Right cardiac atrium (tissue), 5 donors: ENCODE measurements around the gene BBS7. TPM values are rescaled to one million over a fixed set of nuclear protein-coding genes. Genes with fewer than 3 reads are reported as not detected.
A peak's percentile ranks its signal among the peaks of the same experiment; 100 is the strongest.

Source experiments
- ATAC-seq, 2 donors: fragments of 200-7000 bp; cut with Tn5 transposase; one replicate each; pipeline versions ENCODE4 v1.8.0 to v1.9.1; 2020; ENCODE audit warnings: moderate library complexity in 2 of 2, mild to moderate bottlenecking in 1 of 2
- DNase-seq, 3 donors: peaks; one replicate each; pipeline ENCODE4 v3.0.0-alpha.2; 2020
- H3K27ac ChIP-seq: one replicate; pipeline ENCODE4 v1.5.1; 2013; ENCODE audit warnings: mild to moderate bottlenecking, low read length, control low read depth, moderate library complexity
- H3K27me3 ChIP-seq: one replicate; pipeline ENCODE4 v1.6.1; 2013; ENCODE audit not compliant: control insufficient read depth, insufficient read depth
- H3K4me1 ChIP-seq: one replicate; pipeline ENCODE4 v1.6.1; 2013; ENCODE audit warnings: low read length; ENCODE audit not compliant: control insufficient read depth, insufficient read depth
- H3K4me3 ChIP-seq: one replicate; pipeline ENCODE4 v1.5.1; 2013; ENCODE audit warnings: low read length, control low read depth
- H3K9me3 ChIP-seq: one replicate; pipeline ENCODE4 v1.6.1; 2013; ENCODE audit warnings: low read length; ENCODE audit not compliant: control insufficient read depth
- WGBS: extraction: QIAGEN DNeasy Blood & Tissue Kit; methylation state at CpG from one replicate; pipeline ENCODE4 v1.1.7; 2013; 5-methylcytosine and 5-hydroxymethylcytosine counted together
- intact Hi-C, 4 donors: fragments of 100-400 bp; cut with DNase I; formaldehyde crosslinking; loops; one replicate each; pipeline versions ENCODE4 v1.11.0 to v1.14.0; 2022 to 2023
- long read RNA-seq, 4 donors: library from polyadenylated mRNA; unstranded; transcript quantifications; one replicate each; pipeline ENCODE4 v2.0.0, GENCODE V29; 2020 to 2021
- polyA plus RNA-seq: library from polyadenylated mRNA; stranded (reverse); fragments of 200-250 nt; gene quantifications from one replicate; pipeline ENCODE4 v1.2.3, GENCODE V29; 2013
- total RNA-seq, 4 donors: library from RNA; stranded (reverse); fragmentation: NEBNext Ultra II Directional; extraction: Animal tissue kit (Norgen Biotek cat#: 25700); gene quantifications; one replicate each; pipeline ENCODE4 v1.2.1, GENCODE V29; 2021
- donor health status: healthy with polysubstance abuse.
- donor health status: DM: no; HTN: yes; CAD: no.
- donor health status: DM: no; HTN: no; CAD: no.
- donor health status: DM: no; HTN: yes; CAD: no; lungs with severe emphysema.
- donor health status: DM: yes; HTN: yes; CAD: no.

Gene BBS7
- total RNA-seq, result 10 to 100 TPM in 1 of 4 donors, 1 to 10 TPM in 3; 5.8 to 10.2 (median 8.2) TPM
- polyA plus RNA-seq, result 3.5 TPM
- long read RNA-seq, donor 1, transcript BBS7-201 (19 exons, 3,752 nt), result major isoform, 6 of 11 reads
- long read RNA-seq, donor 1, partial matches to known transcripts, result 2 of 11 reads
- long read RNA-seq, donor 1, other reads (novel, unspliced or antisense), result 3 of 11 reads
- long read RNA-seq, donor 2, partial matches to known transcripts, result 1 of 8 reads
- long read RNA-seq, donor 2, other reads (novel, unspliced or antisense), result 1 of 8 reads
- long read RNA-seq, donor 3, transcript BBS7-204 (18 exons, 2,570 nt), result minor isoform, 5 of 35 reads
- long read RNA-seq, donor 3, transcript BBS7-201 (19 exons, 3,752 nt), result major isoform, 18 of 35 reads
- long read RNA-seq, donor 3, partial matches to known transcripts, result 3 of 35 reads
- long read RNA-seq, donor 3, other reads (novel, unspliced or antisense), result 8 of 35 reads
- long read RNA-seq, donor 4, partial matches to known transcripts, result 0 of 5 reads
- long read RNA-seq, donor 4, other reads (novel, unspliced or antisense), result 2 of 5 reads

DNA sequence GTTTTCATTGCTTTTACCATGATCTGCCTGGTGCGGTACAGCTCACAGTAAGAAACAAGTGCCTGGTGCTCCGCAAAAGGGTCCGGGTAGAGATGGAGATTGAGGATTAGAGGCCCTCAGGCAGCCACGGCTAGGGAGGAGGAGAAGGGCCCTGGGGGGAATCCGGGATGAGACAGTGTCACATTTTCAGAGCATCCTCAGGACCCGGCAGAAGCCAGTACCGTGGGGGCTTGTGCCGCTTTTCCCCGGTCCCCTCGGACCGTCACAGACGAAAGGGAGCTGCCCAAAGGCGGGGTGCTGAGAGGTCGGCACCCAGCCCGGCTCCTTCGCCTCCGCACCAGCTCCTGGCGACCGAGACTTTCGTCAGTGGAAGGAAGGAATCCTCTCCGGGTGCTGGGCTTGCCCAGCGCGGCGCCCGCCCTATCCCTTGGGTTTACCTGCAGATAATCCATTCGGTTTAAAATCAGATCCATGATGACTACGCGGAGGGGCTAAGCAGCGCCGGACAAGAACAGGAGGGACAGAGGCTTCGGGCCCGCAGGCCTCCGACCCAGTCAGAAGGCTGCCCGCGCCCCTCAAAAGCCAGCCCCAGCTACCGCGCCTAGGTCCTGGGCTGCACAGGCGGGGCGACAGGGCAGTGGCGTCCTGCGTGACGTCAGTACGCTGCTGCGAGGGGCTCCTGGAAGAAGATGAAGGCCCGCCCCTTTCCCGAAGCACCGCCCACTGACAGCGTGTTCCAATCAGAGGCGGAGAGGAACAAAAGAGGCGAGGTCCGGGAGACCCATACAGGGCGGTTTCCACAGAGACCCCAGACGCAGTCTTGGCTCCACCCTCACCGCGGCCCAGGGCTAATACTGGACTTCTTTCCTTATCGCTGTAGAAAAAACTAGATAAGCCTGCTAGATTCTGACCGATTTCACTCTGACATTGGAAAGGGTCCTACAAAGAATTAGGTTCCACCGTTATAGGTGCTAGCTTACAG, at the start of gene BBS7:
Gene BBS7, minus strand, starts transcription at position 634 of the 982 bp plus-strand sequence. Its CDS starts 161 bp downstream, at position 473.
- H3K27ac ChIP-seq, result peak within 1 kb of the TSS; percentile 74
- peak; percentile 99 to 100 (median 99) for DNase-seq
- peak; percentile 100 for ATAC-seq
- WGBS, result under 1% methylated on average over 58 of the region's 58 CpGs
- no peaks in the 10 kb centered on the region for H3K4me1 ChIP-seq
- H3K4me3 ChIP-seq, result peak within 1 kb of the TSS; percentile 91
- intact Hi-C loops, result no loop called here
- no peaks in the 10 kb centered on the region for H3K9me3 ChIP-seq
- no peaks in the 10 kb centered on the region for H3K27me3 ChIP-seq

DNA sequence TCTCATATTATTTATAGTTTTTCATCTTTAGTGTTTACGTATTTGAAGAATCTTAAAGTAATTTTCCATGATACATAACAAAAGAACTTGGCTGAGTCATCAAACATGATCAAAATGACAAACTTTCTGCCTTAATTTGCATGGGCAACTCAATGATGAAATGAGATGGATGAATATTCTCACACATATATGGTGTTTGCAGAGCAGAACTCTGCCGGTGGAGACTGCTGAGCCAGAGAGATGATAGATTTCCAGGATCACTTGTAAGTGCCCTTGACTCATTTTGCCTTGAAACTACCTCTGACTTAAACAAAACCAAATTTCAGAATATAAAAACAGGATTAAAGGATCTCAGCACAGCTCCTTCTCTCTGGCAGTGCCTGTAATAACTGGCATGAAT, 43.4 kb upstream of the BBS7 start:
- intact Hi-C loops, result no loop called here
- Histone ChIP-seq H3K27ac (no peak overlapping the region), H3K4me1 (no peaks in the 10 kb centered on the region), H3K4me3 (no peak overlapping the region), H3K9me3 (no peaks in the 10 kb centered on the region), H3K27me3 (no peaks in the 10 kb centered on the region)
- DNase-seq (no peak), ATAC-seq (no peak)
- 87% methylated on average over 2 of the region's 2 CpGs for WGBS

GRCh38 chr4:121908346-121908745, 38.1 kb upstream of the BBS7 start:
- intact Hi-C loops, result loop anchor here in 1 of 4 donors (10.0 kb wide), 1 partner anchor 666 kb away; no protein-coding TSS in a partner anchor
- no peak overlapping the region for H3K4me3 ChIP-seq
- H3K4me1 ChIP-seq, result no peaks in the 10 kb centered on the region
- H3K9me3 ChIP-seq, result no peaks in the 10 kb centered on the region
- H3K27me3 ChIP-seq, result no peaks in the 10 kb centered on the region
- WGBS, result 99% methylated on average over 1 of the region's 1 CpG
- DNase-seq, result no peak
- H3K27ac ChIP-seq, result no peak overlapping the region
- ATAC-seq, result no peak

DNA sequence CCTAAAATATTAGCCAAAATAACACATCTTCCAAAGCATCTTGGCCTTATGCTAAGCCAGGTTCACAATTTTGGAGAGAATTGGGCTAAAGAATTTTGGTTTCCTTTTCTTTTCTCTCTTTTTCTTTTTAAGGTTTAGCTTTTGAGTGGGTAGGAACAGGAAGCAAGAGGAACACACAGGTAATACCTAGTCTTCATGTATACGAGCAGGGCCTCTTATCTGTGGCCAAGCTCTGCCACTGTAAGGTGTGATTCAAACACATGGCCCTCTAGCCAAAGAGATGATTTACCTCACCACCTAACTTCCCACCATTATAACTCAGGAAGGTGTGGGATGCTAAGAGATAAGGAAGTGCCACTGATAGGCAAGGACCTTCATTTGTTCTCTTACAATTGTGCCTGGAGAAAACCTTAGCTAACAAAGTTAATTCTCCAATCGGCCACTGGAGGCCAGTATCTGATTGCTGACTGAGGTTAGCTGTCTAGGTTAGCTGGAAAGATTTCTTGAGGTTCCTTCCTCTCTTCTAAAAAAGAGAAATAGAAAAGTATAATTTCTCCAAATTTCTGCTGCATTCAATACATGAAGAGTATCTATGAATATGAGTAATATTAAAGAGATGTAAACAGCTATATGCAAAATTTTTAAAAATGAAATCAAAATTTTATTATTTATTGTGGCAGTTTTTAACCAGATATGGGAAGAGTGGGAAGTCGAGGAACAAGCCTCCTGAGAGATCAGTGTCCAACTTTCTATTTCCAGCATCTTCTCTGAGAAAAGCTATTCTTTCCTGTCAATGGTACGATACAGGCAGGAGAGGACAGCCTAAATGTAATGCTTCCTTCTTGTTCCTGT, 30.1 kb upstream of the BBS7 start:
- no peaks in the 10 kb centered on the region for H3K27me3 ChIP-seq
- no peaks in the 10 kb centered on the region for H3K4me1 ChIP-seq
- no peak overlapping the region for H3K27ac ChIP-seq
- ATAC-seq (peak; percentile 52 to 70), DNase-seq (no peak)
- intact Hi-C loops, result loop anchor here in 1 of 4 donors (10.0 kb wide), 1 partner anchor 674 kb away; no protein-coding TSS in a partner anchor
- 58% methylated on average over 4 of the region's 4 CpGs for WGBS
- no peak overlapping the region for H3K4me3 ChIP-seq
- H3K9me3 ChIP-seq, result no peaks in the 10 kb centered on the region

- no peaks in the 10 kb centered on the region for H3K4me1 ChIP-seq
- H3K27me3 ChIP-seq, result no peaks in the 10 kb centered on the region
- DNase-seq (no peak), ATAC-seq (no peak)
- no peak overlapping the region for H3K4me3 ChIP-seq
- 45% methylated on average over 6 of the region's 6 CpGs for WGBS
- H3K27ac ChIP-seq, result no peak overlapping the region
- no peaks in the 10 kb centered on the region for H3K9me3 ChIP-seq
- intact Hi-C loops, result no loop called here
Measured at GRCh38 chr4:121898150-121898549, 27.9 kb upstream of the BBS7 start.

DNA sequence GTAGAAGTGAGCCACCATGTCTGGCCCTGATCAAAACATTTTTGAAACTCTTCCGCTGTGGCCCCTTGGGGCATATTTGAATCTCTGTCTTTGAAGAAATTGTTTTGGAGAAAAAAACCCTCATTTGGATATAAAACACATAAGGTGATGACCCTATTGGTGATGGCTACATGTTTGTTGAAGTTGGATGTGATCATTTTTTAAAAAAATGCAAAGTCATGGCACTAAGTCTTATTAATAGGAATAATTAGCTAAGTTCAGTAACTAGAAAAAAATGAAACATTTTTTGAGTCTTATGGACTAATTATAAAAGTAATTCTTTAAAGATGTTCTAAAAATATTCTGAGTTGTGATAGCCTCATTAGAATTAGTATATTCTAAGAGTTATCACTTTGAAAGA, 17.9 kb upstream of the BBS7 start:
- Histone ChIP-seq H3K9me3 (no peaks in the 10 kb centered on the region), H3K4me1 (no peaks in the 10 kb centered on the region), H3K27ac (no peak overlapping the region), H3K4me3 (no peak overlapping the region), H3K27me3 (no peaks in the 10 kb centered on the region)
- ATAC-seq (no peak), DNase-seq (no peak)
- WGBS, result 95% methylated on average over 1 of the region's 1 CpG
- intact Hi-C loops, result no loop called here

- ATAC-seq (no peak), DNase-seq (no peak)
- H3K9me3 ChIP-seq, result no peaks in the 10 kb centered on the region
- 90% methylated on average over 2 of the region's 2 CpGs for WGBS
- H3K4me3 ChIP-seq, result no peak overlapping the region
- H3K4me1 ChIP-seq, result no peaks in the 10 kb centered on the region
- H3K27ac ChIP-seq, result no peak overlapping the region
- no peaks in the 10 kb centered on the region for H3K27me3 ChIP-seq
- intact Hi-C loops, result no loop called here
Measured at GRCh38 chr4:121885115-121885514, 14.8 kb upstream of the BBS7 start.

DNA sequence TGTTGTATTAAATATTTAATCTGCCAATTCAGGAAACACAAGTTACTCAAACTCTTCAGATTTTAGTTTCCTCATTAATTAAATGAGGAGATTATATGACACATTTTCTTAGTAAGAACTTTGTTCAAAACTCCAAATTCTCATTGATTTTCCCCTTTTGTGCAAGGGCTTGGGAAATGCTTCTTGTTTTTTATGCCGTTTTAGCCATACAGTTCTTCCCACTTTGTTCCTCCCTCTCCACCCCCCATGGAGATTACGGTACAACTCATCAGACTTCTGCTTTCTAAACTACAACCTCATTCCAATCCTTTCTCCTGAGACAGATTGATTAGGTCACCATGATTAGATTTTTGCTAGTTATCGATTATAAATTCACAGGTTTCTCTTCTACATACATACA, 10.9 kb upstream of the BBS7 start:
- no peak for DNase-seq
- Histone ChIP-seq H3K9me3 (no peaks in the 10 kb centered on the region), H3K27ac (no peak overlapping the region), H3K4me1 (no peaks in the 10 kb centered on the region), H3K4me3 (no peak overlapping the region), H3K27me3 (no peaks in the 10 kb centered on the region)
- WGBS, result 76% methylated on average over 3 of the region's 3 CpGs
- intact Hi-C loops, result no loop called here
- ATAC-seq, result no peak

GRCh38 chr4:121879135-121879534, 8.9 kb upstream of the BBS7 start:
- DNase-seq, result no peak

DNA sequence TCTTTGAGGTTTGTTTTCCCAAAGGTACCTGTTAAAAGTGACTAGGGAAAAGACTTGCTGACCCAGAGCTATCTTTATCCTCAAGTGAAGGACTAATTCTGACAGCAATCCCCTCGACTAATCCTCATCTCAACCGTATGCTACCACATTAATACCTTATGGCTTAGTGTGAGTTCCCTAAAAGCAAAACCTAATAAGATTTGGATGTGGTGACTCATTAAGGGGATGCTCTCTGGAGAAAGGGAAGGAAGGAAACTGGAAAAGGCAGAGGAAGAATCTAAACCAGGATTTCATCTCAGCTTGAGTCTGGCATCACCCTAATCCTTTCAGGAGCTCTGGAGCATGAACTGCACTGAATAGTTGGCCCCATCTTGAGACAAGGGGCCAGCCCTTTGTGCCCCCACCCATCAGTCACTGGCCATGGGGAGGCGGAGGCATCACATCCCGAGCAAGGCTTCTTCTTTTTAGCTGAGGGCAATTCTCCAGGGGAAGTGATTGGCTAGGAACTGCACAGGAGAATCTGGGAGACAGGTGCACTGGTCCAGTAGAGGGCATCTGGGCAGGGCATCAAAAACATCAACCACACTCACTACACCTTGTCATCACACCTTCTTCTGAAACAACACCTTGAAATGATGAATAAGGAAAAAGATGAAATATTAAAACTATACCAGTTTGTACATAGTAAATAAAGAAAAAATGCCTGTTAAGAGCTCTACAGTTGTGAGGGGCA, 6.9 kb upstream of the BBS7 start:
- Histone ChIP-seq H3K27me3 (no peaks in the 10 kb centered on the region), H3K9me3 (no peaks in the 10 kb centered on the region), H3K4me1 (no peaks in the 10 kb centered on the region), H3K4me3 (no peak overlapping the region), H3K27ac (no peak overlapping the region)
- no peak for ATAC-seq
- intact Hi-C loops, result no loop called here
- no peak for DNase-seq
- WGBS, result 65% methylated on average over 4 of the region's 4 CpGs

More at GRCh38 chr4:121879135-121879534, 8.9 kb upstream of the BBS7 start:
- Histone ChIP-seq H3K4me3 (no peak overlapping the region), H3K9me3 (no peaks in the 10 kb centered on the region), H3K27ac (no peak overlapping the region), H3K4me1 (no peaks in the 10 kb centered on the region), H3K27me3 (no peaks in the 10 kb centered on the region)
- no peak for ATAC-seq
- intact Hi-C loops, result no loop called here
